Nephron progenitor cell (in vitro differentiated cells): ENCODE data around the gene LAMP1.

ENCODE experiments used
- DNase-seq: peaks from one replicate; pipeline ENCODE4 v3.0.0; 2021
- H3K27ac Mint-ChIP-seq: 2 replicates; pipeline ENCODE4 v1.8.0; 2021; ENCODE audit warnings: mild to moderate bottlenecking, moderate library complexity, mixed read lengths
- H3K27me3 Mint-ChIP-seq: 2 replicates; pipeline ENCODE4 v1.8.0; 2021; ENCODE audit warnings: mild to moderate bottlenecking, low read depth, mixed read lengths; ENCODE audit not compliant: poor library complexity
- H3K36me3 Mint-ChIP-seq: 2 replicates; pipeline ENCODE4 v1.8.0; 2021; ENCODE audit warnings: low read depth, mixed read lengths
- H3K4me1 Mint-ChIP-seq: 2 replicates; pipeline ENCODE4 v1.8.0; 2021; ENCODE audit warnings: mixed read lengths
- H3K4me3 Mint-ChIP-seq: 2 replicates; pipeline ENCODE4 v1.8.0; 2021; ENCODE audit warnings: mild to moderate bottlenecking, moderate library complexity, mixed read lengths
- H3K9me3 Mint-ChIP-seq: 2 replicates; pipeline ENCODE4 v1.8.0; 2021; ENCODE audit warnings: mild to moderate bottlenecking, moderate library complexity, mixed read lengths
- CTCF ChIP-seq: fragments of 200-600 bp; sonication (generic); IDR thresholded peaks from 2 replicates; pipeline ENCODE4 v1.5.0; 2021; ENCODE audit warnings: antibody characterized with exemption

The LAMP1 gene

GRCh38 chr13:113325779-113326178 lies 28.7 kb downstream of the LAMP1 start:
- no peaks in the 10 kb centered on the region for H3K27me3 Mint-ChIP-seq
- peaks cover 38% of the 10 kb centered on the region for H3K36me3 Mint-ChIP-seq
- H3K4me3 Mint-ChIP-seq: no peak overlapping the region
- DNase-seq: no peak
- H3K9me3 Mint-ChIP-seq: no peaks in the 10 kb centered on the region
- no peak for TF ChIP-seq CTCF
- H3K4me1 Mint-ChIP-seq: no peaks in the 10 kb centered on the region
- H3K27ac Mint-ChIP-seq: no peak overlapping the region

- Mint-ChIP-seq H3K9me3 (no peaks in the 10 kb centered on the region), H3K4me3 (no peak overlapping the region), H3K27me3 (no peaks in the 10 kb centered on the region), H3K36me3 (peaks cover 22% of the 10 kb centered on the region), H3K27ac (no peak overlapping the region), H3K4me1 (peaks cover 6% of the 10 kb centered on the region)
- TF ChIP-seq CTCF: no peak
- DNase-seq: no peak
These were observed 30.3 kb downstream of the LAMP1 start for GRCh38 chr13:113327391-113327765.

GRCh38 chr13:113327766-113328471 lies 30.9 kb downstream of the LAMP1 start:
- H3K4me1 Mint-ChIP-seq: peaks cover 9% of the 10 kb centered on the region
- no peak for TF ChIP-seq CTCF
- DNase-seq: no peak
- no peaks in the 10 kb centered on the region for H3K9me3 Mint-ChIP-seq
- no peak overlapping the region for H3K4me3 Mint-ChIP-seq
- no peaks in the 10 kb centered on the region for H3K27me3 Mint-ChIP-seq
- peaks cover 17% of the 10 kb centered on the region for H3K36me3 Mint-ChIP-seq
- peak overlapping the region; percentile 80 for H3K27ac Mint-ChIP-seq

- Mint-ChIP-seq H3K4me1 (peaks cover 9% of the 10 kb centered on the region), H3K27ac (no peak overlapping the region)
- TF ChIP-seq CTCF: no peak
These were observed 31.8 kb downstream of the LAMP1 start for GRCh38 chr13:113328851-113329250.

GRCh38 chr13:113329656-113330312 lies 32.7 kb downstream of the LAMP1 start:
- no peak overlapping the region for H3K4me3 Mint-ChIP-seq
- no peak for DNase-seq

More at GRCh38 chr13:113328851-113329250, 31.8 kb downstream of the LAMP1 start:
- no peak overlapping the region for H3K4me3 Mint-ChIP-seq
- no peak for DNase-seq
- no peaks in the 10 kb centered on the region for H3K9me3 Mint-ChIP-seq
- peaks cover 8% of the 10 kb centered on the region for H3K36me3 Mint-ChIP-seq
- no peaks in the 10 kb centered on the region for H3K27me3 Mint-ChIP-seq

More at GRCh38 chr13:113329656-113330312, 32.7 kb downstream of the LAMP1 start:
- Mint-ChIP-seq H3K4me1 (peaks cover 9% of the 10 kb centered on the region), H3K36me3 (peaks cover 5% of the 10 kb centered on the region), H3K27ac (no peak overlapping the region), H3K27me3 (no peaks in the 10 kb centered on the region), H3K9me3 (no peaks in the 10 kb centered on the region)
- no peak for TF ChIP-seq CTCF
